ENCODE measurements around the gene CTAG1B.
"Not testable (repeated sequence)": the region's sequence is repeated elsewhere in the genome, so short reads cannot be mapped to it uniquely, and the experiment has no call there.

The CTAG1B gene

GRCh38 chrX:154620767-154621414 lies 1.8 kb upstream of the CTAG1B start:
- DNase-seq, result not testable (repeated sequence)

DNA sequence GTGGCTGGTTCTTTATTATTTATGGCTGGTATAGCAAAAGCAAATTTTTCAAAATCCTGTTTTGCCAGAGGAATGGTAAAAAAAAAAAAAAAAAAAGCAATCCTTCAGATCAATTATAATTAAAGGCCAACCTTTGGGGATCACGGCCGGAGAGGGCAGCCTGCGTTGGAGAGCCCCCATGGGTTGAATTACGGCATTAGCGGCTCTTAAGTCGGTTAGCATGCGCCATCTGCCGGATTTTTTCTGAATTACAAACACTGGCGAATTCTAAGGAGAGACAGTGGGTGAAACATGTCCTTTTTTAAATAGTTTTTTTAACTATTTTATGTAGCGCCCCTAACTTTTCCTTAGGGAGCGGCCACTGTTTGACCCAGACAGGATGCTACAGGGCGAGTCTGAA lies 5.5 kb downstream of the CTAG1B start:
- not testable (repeated sequence) for DNase-seq

- DNase-seq, result not testable (repeated sequence)
Measured at GRCh38 chrX:154611146-154611545, 7.9 kb downstream of the CTAG1B start.

DNA sequence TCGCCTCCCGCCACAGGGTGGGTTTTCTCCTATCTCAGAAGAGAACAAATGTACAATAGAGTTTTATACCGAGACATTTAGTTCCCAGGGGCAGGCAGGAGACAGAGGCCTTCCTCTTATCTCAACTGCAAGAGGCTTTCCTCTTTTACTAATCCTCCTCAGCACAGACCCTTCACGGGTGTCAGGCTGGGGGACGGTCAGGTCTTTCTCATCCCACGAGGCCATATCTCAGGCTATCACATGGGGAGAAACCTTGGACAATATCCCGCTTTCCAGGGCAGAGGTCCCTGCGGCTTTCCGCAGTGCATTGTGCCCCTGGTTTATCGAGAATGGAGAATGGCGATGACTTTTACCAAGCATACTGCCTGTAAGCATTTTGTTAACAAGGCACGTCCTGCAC lies 10.3 kb downstream of the CTAG1B start:
- not testable (repeated sequence) for DNase-seq

- not testable (repeated sequence) for DNase-seq
Measured at GRCh38 chrX:154607976-154608375, 11.1 kb downstream of the CTAG1B start.

GRCh38 chrX:154607370-154607769 lies 11.7 kb downstream of the CTAG1B start:
- DNase-seq, result no peak

DNA sequence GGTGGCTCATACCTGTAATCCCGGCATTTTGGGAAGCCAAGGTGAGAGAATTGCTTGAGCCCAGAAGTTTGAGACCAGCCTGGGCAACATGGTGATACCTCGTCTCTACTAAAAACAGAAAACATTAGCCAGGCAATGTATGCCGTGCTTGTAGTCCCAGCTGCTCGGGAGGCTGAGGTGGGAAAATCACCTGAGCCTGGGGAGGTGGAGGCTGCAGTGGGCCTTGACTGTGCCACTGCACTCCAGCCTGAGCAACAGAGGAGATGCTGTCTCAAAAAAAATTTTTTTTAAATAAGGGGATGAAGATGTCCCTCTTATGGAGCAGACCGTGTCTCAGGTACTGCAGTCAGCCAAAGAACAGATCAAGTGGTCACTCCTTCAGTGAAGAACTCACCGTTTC lies 13.5 kb downstream of the CTAG1B start:
- DNase-seq, result no peak

GRCh38 chrX:154603438-154604430 lies 15.3 kb downstream of the CTAG1B start:
- no peak for DNase-seq

DNA sequence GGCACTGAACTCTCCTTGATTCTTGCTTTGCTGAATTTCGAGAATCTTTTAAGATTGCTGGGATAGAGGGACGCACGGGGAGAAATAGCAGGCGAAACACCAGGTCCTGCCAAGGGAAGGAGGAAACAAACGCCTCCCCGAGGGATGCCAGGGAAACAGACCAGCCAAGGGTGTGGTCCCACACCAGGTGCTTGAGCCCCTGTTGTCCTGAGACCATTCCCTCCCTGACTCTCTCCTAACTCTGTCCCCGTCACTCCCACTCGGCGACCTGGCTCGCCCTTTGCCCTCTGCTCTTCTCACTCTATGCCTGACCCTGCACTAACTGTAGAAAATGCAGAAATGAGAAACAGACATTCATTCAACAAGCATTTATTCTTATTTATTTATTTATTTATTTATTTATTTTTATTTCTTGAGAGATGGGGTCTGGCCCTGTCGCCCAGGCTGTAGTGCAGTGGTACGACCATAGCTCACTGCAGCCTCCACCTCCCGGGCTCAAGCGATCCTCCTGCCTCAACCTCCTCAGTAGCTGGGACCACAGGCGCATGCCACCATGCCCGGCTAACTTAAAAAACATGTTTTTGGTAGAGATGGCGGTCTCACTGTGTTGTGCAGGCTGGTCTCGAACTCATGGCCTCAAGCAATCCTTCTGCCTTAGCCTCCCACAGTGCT lies 16.2 kb downstream of the CTAG1B start:
- no peak for DNase-seq

GRCh38 chrX:154602226-154602625 lies 16.9 kb downstream of the CTAG1B start:
- no peak for DNase-seq

- no peak for DNase-seq
Measured at GRCh38 chrX:154600759-154601374, 18.2 kb downstream of the CTAG1B start.

DNA sequence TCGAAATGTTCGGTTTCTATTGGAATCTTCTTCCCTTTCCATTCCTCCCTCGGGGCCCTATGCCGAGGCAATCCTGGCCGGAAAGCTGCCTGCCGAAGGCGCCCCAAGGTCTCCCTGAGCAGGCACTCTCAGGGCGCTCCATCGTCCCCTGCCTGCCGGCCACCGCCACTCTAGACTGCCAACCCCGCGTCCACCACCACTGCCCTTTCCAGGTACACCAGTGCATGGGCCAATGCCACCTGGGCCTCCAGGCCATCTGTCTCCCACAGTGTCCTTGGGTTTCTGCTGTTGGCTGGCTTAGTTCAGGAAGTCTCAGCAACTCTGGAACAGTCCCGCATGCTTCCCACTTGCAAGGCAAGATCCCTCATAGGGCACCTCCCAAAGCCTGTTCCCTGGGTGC lies 19.6 kb downstream of the CTAG1B start:
- no peak for DNase-seq

DNA sequence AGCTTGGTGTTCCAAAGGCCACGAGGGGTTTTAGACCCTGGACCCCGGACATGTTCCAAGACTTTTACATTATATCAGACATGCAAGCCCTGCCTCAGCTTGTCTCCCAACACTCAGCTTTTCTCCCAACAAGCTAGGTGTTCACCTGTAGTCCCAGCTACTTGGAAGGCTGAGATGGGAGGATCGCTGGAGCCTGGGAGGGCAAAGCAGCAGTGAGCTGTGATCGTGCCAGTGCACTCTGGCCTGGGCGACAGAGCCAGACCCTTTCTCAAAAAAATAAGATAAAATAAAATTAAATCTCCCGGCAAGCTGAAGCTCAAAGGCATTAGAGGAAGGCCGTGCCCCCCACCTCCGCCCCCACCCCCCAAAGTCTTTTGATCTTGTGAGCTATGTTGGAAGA lies 20.4 kb downstream of the CTAG1B start:
- no peak for DNase-seq

DNA sequence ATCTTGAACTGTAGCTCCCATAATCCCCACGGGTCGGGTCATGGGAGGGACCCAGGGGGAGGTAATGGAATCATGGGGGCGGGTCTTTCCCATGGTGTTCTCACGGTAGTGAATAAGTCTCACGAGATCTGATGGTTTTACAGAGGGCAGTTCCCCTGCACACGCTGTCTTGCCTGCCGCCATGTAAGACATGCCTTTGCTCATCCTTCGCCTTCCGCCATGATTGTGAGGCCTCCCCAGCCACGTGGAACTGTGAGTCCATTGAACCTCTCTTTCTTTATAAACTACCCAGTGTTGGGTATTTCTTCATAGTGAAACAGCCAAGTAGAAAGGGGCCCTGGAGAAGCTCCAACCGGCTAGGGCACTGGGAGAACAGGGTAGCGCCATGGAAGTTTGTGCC lies 21.9 kb downstream of the CTAG1B start:
- DNase-seq, result no peak

DNA sequence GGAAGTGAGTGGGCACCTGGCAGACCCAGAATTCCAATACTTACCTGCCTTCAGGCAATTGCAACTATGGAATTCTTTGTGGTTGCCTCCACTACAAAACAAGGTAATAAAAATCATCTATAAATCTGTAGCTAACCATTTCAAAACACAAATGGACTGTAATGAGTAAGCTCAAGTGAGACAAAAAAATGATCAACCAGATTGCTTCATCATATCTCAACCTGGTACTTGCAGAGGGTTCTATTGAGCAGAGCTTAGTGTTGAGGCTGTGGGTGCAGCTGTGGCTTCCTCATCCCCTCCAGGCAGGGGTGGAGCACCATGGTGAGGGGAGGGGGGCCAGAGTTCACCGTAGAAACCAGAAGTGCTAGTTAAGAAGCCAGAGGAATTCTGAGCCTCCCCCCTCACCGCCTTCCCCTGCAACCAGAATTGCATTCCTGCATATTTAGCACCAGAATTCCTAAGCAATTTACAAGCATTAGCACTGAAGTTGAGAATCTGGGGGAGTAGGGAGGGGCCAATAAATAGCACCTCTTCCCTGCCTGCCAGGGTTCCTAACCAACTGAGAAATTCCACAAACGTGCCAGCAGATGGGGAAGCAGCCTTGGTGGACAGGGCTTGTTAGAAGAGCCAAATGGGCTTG lies 22.7 kb downstream of the CTAG1B start:
- DNase-seq, result no peak

DNA sequence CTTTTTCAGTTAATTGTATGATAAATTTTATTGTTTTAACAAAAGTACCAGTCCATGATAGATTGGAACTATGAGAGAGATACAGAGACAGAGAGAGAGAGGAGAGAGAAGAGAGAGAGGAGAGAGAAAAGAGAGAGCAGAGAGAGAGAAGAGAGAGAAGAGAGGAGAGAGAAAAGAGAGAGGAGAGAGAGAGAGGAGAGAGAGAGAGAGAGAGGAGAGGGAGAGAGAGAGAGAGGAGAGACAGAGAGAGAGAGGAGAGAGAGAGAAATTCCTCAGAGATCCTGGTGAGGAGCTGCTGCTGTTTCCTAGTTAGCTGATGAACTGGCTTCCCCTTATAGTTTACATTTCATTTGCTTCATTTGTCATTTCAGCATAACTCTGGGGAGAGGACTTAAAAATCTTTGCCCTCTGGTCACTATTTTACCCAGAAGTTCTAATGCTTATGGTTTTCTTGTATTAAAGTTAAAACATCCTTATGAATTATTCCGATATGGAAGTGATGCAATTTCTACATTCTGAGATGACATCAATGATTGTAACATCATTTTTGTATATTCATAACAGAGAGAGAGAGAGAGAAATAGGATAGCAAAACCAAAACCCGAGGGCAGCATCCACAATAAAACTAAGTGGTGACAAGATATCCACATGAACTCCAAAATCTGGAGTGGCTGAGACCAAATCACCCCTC lies 23.4 kb downstream of the CTAG1B start:
- no peak for DNase-seq

- no peak for DNase-seq
Measured at GRCh38 chrX:154594491-154594890, 24.6 kb downstream of the CTAG1B start.

DNA sequence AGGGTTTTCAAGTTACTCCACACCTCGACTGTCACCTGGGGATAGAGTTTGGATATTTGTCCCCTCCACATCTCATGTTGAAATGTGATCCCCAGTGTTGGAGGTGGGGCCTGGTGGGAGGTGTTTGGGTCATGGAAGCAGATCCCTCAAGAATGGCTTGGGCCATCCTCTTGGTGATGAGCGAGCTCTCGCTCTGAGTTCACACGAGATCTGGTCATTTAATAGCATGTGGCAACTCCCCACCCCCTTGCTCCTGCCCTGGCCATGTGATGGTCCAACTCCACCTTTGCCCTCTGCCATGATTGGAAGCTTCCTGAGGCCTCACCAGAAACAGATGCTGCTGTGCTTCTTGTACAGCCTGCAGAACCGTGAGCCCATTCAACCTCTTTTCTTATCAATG lies 25.9 kb downstream of the CTAG1B start:
- no peak for DNase-seq

- DNase-seq, result no peak
Measured at GRCh38 chrX:154592505-154592904, 26.6 kb downstream of the CTAG1B start.

DNA sequence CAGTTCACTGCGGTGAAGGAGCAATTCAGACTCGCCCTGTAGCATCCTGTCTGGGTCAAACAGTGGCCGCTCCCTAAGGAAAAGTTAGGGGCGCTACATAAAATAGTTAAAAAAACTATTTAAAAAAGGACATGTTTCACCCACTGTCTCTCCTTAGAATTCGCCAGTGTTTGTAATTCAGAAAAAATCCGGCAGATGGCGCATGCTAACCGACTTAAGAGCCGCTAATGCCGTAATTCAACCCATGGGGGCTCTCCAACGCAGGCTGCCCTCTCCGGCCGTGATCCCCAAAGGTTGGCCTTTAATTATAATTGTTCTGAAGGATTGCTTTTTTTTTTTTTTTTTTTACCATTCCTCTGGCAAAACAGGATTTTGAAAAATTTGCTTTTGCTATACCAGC lies 28.7 kb downstream of the CTAG1B start:
- DNase-seq, result not testable (repeated sequence)

GRCh38 chrX:154584585-154585183 lies 34.4 kb downstream of the CTAG1B start, which contains the start of gene CTAG1A:
Gene CTAG1A (plus strand): TSS chrX:154585133. CDS start chrX:154585207, 74 bp downstream.
- DNase-seq, result not testable (repeated sequence)
